ENCODE results near the gene EVA1C.
"Not testable (repeated sequence)": the region's sequence is repeated elsewhere in the genome, so short reads cannot be mapped to it uniquely, and the experiment has no call there.

Gene EVA1C

DNA sequence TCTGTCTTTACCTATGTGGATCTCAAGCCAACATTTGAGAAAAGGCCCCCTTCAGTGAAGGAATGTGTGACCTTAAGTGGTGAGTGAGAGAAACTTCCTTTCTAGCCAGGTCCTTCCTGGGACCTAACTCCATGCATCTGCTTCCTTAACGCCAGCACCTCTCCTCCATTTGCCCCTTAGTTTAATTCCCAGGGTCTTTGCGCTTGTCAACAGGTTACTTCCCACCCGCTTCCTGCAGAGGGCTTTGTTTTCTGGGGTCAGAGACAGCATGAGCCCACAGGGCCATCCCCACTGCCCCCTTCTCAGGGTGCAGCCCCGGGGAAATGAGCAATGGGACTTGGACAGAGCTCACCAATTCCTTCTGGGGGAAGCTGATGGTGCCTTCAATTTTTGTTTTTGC lies 54.8 kb downstream of the EVA1C start:
- DNase-seq: no peak

DNA sequence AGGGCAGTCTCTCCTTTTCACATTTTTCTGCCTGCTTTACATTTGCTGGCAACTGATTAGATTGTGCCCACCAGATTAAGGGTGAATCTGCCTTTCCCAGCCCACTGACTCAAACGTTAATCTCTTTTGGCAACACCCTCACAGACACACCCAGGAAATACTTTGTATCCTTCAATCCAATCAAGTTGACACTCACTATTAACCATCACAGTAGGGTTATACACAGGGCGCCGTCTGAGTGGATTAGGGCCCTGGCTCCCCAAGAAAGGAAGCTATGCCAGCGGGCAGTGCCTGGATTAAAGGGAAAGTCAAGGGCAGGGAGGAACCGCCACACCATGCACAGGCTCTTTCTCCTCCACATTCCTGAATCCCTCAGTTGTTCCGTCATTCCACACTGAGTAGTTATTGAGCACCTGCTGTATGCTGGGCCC lies 56.2 kb downstream of the EVA1C start:
- no peak for DNase-seq

DNA sequence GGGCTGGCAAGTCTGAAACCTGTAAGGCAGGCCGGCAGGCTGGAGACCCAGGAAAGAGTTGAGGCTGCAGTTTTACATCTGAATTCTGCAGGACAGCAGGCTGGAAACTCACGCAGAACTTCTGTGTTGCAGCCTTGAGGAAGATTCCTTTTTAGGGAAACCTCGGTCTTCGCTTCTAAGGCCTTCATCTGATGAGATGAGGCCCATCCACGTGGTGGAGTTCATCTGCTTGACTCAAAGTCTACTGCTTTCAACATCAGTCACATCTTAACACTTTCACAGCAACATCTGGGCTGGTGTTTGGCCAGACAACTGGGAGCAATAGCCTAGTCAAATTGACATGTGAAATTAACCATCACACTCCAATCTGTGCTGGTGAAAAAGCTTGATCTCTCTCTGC lies 57.1 kb downstream of the EVA1C start:
- no peak for DNase-seq

DNA sequence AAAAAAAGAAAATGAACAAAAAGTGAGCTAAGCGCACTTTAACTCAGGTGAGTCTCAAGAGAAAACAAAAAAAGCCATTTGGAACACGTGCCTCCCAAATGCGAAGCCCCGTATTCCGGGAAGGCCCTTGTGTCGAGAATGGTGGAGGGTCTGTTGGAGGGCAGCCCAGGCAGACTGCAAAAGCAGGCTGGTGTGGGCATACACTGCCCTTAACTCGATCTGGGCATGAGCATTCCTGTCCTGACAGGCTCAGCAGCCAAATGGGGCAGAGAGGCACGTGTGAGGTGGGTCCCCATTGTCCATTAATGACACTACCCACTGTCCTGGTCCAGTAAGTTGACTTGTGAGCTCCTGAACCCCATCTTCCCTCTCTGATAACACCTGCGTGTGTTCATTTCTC lies 57.7 kb downstream of the EVA1C start:
- no peak for DNase-seq

DNA sequence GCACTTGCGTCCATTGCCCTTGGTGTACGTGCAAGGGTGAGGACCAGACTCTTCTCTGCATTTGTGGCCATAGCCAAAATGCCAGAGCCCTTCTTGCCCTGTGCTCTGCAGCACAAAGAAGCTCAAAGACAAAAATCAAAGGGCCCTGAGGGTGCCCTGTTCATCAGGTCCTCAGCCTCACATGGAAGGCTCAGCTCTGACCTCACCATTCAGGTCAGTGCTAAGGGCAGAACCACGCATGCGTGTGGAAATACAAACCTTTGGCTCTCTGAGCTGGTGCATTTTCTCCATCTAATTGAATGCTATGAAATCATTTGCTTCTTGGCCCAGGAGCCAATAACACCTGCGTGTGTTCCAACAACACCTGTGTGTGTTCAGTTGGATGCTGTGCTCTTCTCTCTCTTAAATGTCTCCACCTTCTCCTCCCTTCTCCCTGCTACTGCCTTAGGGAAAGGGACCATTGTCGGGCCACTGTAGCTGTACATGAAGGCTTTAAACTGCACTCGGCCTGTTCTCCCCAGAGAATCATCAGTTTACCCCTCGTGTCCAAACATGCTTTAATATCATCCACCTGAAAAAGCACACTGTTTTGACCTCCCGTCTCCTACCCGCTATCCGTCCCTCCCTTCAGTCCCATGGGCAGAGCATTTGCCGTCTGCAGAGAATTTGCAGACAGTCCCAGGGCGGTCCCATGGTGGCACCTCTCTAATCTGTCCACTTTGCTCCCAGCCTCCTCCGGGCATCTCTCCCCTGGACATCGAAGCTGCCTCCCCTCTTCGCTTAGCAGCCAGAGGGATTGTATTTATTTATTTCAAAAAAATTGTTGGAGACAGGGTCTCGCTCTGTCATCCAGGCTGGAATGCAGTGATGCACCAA lies 60.6 kb downstream of the EVA1C start:
- DNase-seq: no peak

DNA sequence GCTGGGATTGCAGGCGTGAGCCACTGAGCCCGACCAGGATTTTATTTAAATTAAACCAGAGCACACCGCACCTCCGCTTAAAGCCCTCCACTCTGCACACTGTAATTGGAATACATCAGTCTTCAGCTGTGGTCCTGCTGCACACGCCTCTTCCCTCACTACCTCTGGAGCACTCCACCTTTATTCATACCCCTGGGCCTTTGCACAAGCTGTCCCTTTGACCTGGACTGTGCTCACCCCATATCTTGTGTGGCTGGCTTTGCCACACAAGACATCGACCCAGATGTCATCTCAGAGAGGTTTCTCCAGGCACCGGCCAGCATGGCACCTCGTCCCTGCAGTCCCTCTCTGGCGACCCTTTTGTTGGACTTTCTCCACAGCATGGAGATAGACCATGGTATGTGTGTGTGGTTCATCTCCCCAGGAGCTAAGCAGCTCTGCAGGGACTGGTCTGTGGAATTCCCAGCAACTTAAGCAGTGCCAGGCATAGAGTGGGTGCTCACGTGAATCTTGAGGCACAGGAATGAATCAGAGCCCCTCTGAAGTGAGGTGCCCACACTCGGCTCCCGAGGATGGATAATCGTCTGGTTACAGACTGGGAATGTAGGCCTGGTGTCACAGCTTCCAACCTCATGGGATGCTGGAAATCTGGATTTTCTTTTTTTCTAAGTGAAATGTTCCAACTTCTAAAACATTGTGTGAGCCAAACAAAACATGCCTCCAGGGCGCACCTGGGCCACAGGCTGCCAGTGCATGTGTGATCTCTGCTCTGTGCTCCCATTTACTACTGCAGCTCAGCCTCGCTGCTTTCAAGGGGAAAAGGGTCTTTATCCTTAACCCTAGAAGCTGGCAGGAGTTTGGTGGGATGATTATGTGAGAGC lies 61.9 kb downstream of the EVA1C start:
- no peak for DNase-seq

DNA sequence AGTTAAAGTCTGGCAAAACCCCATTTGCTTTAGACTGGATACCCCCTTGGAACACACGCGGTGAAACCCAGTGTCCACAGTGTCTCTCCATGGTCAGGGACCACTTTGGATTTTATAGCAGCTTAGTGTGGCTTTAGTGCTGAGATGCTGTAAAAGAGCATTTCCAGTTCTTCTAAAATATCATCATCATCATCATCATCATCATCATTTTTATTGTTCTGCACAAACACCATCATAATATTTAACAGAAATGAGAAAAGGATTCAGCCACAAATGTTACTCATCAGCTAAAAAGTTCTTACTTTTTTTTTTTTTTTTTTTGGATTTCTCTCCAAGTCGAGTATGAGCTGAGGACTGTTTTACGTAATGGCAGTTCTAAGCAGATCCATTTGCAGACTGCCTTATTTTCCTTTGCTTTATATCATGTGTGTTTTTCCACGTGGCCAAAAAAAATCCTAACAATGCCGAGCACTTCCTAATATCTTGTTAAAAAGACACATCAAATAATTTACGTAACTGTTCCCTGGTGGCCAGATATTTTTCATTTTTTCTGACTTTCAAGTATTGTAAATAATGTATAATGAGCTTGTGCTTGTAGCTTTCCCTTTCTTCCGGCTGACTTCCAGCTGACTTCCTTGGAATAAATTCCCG lies 62.8 kb downstream of the EVA1C start:
- DNase-seq: no peak

DNA sequence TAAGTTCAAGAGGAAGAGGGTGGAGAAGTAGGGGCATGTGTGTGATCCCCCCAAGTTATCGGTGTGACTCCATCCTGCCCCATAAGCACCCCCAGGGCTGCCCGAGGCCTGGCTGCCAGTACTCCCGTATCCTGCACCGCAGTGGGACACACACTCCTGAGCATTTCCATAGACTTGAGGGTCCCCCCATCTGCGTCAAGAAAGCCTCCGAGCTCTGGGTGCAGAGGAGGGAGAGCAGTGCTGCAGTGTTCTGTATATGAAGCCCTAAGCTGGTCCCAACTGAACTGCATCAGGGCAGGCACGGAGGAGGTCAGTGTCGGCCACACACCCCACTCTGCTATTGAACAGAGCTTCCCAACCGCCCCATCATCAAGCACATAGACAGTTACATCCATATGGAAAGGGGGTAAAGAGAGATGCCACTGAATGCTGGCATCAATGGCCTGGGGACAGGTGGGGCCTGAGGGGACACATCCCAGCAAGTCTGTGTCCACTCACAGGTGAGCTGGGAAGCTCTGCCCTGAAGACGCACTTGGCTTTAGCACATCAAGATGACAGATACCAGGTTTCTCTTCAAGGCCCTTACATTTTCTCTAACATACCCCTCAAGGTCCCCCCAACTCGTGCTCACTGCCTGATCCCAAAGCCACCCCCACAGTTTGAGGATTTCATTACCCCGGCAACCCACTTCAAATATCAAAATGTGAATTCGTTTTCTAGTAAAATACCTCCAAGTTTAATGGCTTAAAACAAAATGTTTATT lies 64.3 kb downstream of the EVA1C start:
- no peak for DNase-seq

DNA sequence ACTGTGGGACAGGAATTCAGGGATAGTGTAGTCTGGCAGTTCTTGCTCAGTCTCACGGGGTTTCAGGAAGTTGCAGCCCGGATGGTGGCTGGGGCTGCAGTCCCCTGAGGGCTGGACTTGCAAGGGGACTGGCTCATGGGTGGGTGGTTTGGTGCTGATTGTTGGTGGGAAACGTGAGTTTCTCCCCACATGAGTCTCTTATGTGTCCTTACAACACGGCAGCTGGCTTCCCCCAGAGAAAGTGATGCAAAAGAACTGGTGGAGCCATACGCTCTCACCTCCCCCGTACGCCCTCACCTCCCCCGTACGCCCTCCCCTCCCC lies 64.9 kb downstream of the EVA1C start:
- DNase-seq: no peak

DNA sequence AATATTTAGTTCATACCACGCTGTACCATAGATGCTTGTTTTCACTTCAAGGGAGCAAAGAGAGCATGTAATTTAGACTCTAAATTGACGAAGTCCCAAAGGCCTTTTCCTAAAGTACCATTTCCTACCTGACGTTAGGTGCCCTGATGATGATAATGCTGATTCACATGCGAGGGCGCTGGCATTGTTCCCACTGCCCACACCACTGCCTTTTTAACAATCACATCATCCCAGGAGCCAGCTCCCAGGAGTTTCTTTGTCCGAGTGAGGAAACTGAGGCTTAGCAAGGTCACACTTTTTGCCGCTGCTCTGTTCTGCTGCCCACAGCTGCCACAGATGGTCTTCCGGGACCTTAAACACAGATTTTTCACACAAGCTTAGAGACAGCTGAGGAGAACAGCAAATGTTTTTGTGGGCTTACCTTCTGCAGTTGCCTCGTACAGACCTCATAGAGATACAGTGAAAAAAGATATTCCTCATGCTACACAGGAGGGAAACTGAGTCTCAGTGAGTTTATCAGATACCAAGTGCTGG lies 69.4 kb downstream of the EVA1C start:
- no peak for DNase-seq

DNA sequence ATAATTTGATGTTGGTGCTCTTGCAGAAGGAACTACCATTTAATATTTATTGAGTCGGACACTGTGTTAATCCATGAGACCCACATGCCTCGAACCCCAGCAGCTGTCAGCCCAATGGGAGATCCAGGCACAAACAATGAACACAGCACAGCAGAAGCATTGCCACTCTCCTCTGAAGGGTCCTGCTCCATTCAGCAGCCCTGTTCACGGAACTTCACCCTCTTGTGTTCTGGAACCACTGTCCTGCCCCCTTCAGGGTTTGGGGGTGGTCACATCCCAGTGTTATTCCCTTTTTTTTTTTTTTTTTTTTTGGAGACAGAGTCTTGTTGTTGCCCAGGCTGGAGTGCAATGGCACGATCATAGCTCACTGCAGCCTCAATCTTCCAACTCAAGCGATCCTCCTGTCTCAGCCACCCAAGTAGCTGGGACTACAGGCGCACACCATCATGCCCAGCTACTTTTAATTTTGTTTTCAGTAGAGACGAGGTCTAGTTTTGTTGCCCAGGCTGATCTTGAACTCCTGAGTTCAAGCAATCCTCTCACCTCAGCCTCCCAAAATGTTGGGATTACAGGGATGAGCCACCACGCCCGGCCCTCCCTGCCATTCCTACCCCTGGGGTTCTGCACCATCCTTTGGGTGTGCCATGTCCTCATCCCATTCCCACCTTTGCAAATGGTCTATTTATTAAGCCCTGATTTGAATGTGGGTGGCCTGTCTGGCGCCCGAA lies 70.2 kb downstream of the EVA1C start:
- no peak for DNase-seq

DNA sequence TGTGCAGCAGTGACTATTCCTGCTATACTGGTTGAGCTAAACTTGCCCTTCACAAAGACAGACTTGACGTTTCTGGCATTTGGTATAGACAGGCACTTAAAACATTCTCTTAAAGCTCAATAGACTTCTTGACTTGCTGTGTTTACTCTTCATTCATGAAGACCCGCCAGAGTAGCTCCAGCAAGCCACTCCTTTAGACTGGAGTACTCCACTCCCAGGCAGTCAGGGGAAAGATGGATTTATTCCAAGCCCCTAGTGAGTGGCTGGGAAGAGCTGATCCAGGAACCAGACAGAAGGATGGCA lies 70.7 kb downstream of the EVA1C start:
- DNase-seq: no peak

DNA sequence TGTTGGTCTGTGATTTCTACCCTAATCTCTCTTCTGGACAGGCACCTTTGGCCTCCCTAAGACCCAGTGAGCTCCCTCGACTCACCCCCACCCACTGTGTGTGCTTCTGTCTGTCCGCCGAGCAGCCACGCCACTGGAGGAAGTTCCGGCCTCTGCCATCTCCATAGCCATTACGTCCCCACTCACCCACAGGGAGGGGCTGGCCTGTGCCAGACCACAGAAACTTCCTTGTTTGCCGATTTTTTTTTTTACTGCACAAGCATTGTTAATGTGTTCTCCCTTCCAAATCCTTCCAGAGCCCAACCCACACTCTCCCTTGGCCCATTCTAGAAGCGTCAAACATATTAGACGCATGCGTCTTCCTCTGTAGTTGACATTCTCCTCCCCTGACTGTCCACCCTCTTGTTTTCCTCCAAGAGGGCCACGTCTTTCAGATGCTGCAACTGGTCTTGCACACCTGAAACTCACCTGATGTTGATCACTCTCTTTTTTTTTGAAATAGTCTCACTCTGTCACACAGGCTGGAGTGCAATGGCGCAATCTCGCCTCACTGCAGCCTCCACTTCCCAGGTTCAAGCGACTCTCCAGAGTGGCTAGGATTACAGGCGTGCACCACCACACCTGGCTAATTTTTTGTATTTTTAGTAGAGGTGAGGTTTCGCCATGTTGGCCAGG lies 72.3 kb downstream of the EVA1C start:
- no peak for DNase-seq

DNA sequence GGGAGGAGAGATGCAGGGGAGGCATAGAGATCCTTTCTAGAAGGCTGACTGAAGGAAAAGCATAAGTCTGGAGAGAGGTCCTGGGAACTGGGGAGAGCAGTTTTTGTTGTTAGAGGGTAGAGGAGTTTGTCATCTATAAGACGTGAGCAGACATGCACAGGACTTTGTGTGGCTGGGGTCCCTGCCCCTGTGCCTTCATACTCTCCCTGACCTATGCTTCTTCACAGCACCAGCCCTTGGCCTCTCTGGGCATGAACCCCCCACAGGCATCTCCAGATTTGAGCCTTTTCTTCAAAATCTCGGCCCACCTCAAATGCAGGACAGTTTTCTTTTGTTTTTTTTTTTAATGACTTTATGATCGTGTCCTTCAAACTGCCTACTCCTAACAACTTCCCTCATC lies 79.9 kb downstream of the EVA1C start:
- DNase-seq: no peak

DNA sequence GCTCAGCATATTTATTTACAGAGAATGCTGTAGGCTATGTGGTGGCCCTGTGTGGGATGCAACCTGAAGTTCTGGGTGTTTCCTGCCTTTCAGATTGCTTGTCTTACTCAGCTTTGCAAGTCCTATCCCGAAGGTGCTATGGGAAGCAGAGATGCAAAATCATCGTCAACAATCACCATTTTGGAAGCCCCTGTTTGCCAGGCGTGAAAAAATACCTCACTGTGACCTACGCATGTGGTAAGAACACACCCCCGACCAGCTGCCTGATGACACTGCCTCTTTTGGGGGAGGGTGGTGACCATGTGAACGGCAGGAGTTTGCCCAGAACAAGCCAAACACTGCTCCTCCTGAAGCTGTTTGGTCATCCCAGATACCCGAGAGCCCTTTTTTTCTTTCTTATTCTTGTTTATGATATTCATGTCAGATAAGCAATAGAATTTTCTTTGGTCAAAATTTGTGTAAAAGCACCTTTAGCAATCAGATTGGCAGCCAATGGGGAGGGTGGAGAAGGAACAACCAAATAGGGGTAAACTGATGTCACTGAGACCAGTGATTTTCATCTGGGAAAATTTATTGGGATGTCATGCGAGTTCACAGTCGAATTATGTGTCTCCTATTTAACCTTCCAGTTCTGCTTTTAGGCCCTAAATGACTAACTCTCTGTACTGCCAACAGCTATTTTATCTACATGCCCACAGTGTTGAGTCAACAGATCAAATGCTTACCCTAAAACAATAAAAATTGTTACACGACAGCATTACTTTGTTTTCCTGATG lies 82.6 kb downstream of the EVA1C start:
- DNase-seq: no peak

DNA sequence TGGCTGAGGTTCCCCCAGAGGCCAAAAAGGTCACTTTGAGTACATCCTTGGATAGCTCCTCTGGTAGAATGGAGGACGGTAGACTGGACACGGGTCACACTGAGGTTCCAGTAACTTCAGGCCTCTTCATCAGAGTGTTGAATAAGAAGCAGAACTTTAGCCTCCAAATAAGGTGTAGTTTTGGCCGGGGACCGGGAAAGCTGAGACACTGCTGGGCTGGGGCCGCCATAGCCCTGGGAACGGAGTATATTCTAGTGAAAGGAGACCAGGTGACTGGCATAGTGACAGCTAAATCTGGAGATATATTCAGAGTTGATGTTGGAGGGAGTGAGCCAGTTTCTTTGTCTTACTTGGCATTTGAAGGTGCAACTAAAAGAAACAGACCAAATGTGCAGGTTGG lies 84.1 kb downstream of the EVA1C start:
- no peak for DNase-seq

DNA sequence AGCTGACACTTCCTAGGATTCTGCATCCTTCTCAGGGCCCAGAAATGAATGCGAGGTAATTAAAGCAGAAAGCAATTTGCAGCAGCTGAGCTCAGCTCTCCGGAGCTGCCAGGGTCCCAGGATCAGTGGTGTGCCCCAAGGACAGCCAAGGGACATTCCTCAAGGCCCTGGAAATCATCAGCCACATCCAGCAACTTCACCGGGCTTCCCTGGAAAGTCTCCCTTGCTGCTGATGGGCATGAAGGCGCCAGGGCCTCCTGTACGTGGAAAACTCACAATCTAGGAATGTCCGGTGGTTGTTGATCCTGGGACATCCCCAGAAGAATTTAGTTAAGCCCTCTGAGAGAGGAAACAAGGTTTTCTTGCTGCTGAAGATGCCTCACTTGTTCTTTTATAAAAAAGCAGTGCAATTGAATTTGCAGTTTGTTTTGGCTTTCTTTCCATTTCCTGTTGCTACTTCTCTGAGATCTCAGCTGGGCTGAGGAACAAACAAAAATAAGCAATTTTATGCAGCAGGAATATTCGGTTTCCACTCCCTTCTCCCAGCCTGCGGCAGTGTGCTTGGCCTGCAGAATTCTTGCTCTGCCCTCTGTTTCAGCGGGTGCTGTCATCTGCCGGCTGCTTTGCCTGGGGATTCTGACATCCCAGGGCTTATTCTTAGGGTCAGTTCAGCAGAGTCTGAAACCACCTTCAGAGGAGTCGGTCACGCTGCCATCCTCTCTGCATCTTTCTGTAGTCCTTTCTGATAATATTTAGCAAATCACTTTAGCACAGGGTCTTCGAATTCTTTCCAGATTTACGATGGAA lies 86.9 kb downstream of the EVA1C start:
- DNase-seq: no peak

DNA sequence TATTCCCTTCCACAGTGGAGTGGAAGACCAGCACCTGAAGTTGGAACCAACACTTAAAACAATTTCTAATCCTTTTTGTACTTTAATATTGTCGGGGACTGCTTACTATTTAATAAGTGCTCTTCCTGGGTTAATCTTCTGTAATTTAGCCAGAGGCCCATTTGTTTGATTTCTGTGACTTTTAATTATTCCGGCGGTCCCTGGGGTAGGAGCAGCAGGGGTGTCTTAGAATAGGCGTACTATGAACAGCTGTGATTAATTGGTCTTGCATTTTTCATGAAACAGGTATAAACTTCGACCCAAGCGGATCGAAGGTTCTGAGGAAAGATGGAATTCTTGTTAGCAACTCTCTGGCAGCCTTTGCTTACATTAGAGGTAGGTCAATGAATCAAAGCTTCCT lies 91.1 kb downstream of the EVA1C start:
- not testable (repeated sequence) for DNase-seq

DNA sequence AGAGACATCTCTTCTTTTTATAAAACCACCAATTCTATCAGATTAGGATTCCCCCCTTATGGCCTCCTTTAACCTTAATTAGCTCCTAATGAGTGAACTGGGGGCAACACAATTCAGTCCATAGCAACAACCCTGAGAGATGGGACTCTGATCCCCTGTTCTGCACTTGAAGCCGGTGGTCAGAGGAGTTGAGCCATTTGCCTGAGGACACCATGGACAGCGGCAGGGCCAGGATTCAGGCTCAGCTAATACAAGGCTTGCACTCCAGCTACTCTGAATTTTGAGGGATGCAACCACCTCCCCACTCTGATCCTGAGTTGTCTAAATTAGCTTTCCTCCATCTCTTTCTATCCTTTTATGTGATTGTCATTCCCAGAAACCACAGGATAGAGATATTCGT lies 93.3 kb downstream of the EVA1C start:
- not testable (repeated sequence) for DNase-seq
